ENCODE measurements around the gene CYP24A1.

CYP24A1 gene

DNA sequence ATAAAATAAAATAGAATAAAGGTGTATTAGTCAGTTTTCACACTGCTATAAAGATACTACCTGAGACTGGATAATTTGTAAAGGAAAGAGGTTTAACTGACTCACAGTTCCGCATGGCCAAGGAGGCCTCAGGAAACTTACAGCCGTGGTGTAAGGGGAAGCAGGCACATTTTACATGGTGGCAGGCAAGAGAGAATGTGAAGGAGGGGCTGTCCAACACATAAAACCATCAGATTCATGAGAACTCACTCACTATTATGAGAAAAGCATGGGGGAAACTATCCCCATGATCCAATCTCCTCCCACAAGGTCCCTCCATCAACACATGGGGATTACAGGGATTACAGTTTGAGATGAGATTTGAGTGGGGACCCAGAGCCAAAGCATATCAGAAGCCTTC lies 62.3 kb downstream of the CYP24A1 start:
- Histone ChIP-seq H3K27me3 (ENCODE audit: control insufficient read depth, low read length) (0 out of 2 replicates have a peak, but pooled peaks cover 3% of the 10 kb centered on the region), H4K20me1 (ENCODE audit: control insufficient read depth, insufficient read depth, low read depth, low read length) (no peaks in the 10 kb centered on the region), H3K4me3 (ENCODE audit: low read length) (no peak overlapping the region), H3K36me3 (ENCODE audit: control insufficient read depth, low read length) (no peaks in the 10 kb centered on the region), H3K79me2 (ENCODE audit: control insufficient read depth, low read length) (no peaks in the 10 kb centered on the region), H3K4me2 (ENCODE audit: low read length) (no peak overlapping the region), H3K9me3 (ENCODE audit: control insufficient read depth, insufficient read depth, low read length) (no peaks in the 10 kb centered on the region), H3K27ac (ENCODE audit: low read depth, low read length) (no peak overlapping the region), H3K9me2 (replicated peaks; ENCODE audit: control insufficient read depth, low read length) (no peaks in the 10 kb centered on the region), H3K4me1 (ENCODE audit: control insufficient read depth, low read length) (no peaks in the 10 kb centered on the region), H3F3A (ENCODE audit: control insufficient read depth, insufficient read depth) (no peaks in the 10 kb centered on the region)
- no peak for TF ChIP-seq EZH2phosphoT487 (IDR thresholded peaks at IDR 0.05; ENCODE audit: borderline replicate concordance, low read length)
- TF ChIP-seq, protein P1, sequence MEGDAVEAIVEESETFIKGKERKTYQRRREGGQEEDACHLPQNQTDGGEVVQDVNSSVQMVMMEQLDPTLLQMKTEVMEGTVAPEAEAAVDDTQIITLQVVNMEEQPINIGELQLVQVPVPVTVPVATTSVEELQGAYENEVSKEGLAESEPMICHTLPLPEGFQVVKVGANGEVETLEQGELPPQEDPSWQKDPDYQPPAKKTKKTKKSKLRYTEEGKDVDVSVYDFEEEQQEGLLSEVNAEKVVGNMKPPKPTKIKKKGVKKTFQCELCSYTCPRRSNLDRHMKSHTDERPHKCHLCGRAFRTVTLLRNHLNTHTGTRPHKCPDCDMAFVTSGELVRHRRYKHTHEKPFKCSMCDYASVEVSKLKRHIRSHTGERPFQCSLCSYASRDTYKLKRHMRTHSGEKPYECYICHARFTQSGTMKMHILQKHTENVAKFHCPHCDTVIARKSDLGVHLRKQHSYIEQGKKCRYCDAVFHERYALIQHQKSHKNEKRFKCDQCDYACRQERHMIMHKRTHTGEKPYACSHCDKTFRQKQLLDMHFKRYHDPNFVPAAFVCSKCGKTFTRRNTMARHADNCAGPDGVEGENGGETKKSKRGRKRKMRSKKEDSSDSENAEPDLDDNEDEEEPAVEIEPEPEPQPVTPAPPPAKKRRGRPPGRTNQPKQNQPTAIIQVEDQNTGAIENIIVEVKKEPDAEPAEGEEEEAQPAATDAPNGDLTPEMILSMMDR (IDR thresholded peaks at IDR 0.05; ENCODE audit: low read depth, low read length, poor library complexity, severe bottlenecking), result no peak

DNA sequence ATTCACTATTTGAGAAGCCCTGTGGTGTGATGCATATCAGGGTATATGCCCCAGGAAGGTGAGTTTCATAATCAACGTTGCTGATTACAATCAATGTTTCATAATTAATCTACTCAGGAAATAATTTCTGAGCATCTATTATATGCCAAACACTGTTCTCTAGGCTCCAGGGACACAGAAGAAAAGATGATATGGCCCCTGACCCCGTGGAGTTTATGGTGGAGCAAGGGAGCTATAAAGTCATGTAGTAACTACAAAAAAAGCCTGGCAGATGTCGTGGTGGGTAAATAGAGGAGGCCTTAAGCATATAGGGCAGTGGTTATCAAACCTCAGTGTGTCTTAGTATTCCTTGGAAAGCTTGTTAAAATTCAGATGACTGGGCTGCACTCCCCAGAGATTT lies 63.3 kb downstream of the CYP24A1 start:
- Histone ChIP-seq H3F3A (ENCODE audit: control insufficient read depth, insufficient read depth) (no peaks in the 10 kb centered on the region), H3K4me2 (ENCODE audit: low read length) (no peak overlapping the region), H4K20me1 (ENCODE audit: control insufficient read depth, insufficient read depth, low read depth, low read length) (no peaks in the 10 kb centered on the region), H3K79me2 (ENCODE audit: control insufficient read depth, low read length) (no peaks in the 10 kb centered on the region), H3K4me1 (ENCODE audit: control insufficient read depth, low read length) (no peaks in the 10 kb centered on the region), H3K27me3 (ENCODE audit: control insufficient read depth, low read length) (peaks cover 6% of the 10 kb centered on the region; the same call in 1 of the 2 replicates), H3K27ac (ENCODE audit: low read depth, low read length) (no peak overlapping the region), H3K9me3 (ENCODE audit: control insufficient read depth, insufficient read depth, low read length) (no peaks in the 10 kb centered on the region), H3K4me3 (ENCODE audit: low read length) (no peak overlapping the region), H3K36me3 (ENCODE audit: control insufficient read depth, low read length) (no peaks in the 10 kb centered on the region), H3K9me2 (replicated peaks; ENCODE audit: control insufficient read depth, low read length) (no peaks in the 10 kb centered on the region)
- TF ChIP-seq EZH2phosphoT487 (IDR thresholded peaks at IDR 0.05; ENCODE audit: borderline replicate concordance, low read length), result no peak

DNA sequence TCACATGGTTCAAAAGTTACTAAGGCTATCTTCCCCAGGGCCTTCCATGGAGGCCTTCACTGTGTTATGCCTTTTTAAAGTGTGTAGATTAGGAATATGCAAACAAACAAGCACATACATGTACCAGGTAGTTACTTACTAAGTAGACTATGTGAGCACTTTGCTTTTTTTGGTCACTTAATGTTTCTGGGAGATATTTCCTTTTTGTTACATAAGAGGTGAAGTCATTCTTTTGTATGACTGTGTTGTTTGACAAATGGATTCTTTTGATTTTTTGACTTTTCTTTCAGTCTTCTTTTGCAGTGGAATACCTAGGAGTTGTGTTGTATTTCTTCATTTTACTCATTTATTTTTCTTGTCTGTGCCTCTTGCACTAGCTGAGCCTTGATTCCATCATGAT lies 63.7 kb downstream of the CYP24A1 start:
- Histone ChIP-seq H3K27ac (ENCODE audit: low read depth, low read length) (no peak overlapping the region), H3K4me3 (ENCODE audit: low read length) (no peak overlapping the region), H3F3A (ENCODE audit: control insufficient read depth, insufficient read depth) (no peaks in the 10 kb centered on the region), H4K20me1 (ENCODE audit: control insufficient read depth, insufficient read depth, low read depth, low read length) (no peaks in the 10 kb centered on the region), H3K79me2 (ENCODE audit: control insufficient read depth, low read length) (no peaks in the 10 kb centered on the region), H3K9me3 (ENCODE audit: control insufficient read depth, insufficient read depth, low read length) (no peaks in the 10 kb centered on the region), H3K4me2 (ENCODE audit: low read length) (no peak overlapping the region), H3K27me3 (ENCODE audit: control insufficient read depth, low read length) (peaks cover 10% of the 10 kb centered on the region; the same call in 1 of the 2 replicates), H3K4me1 (ENCODE audit: control insufficient read depth, low read length) (no peaks in the 10 kb centered on the region), H3K9me2 (replicated peaks; ENCODE audit: control insufficient read depth, low read length) (no peaks in the 10 kb centered on the region), H3K36me3 (ENCODE audit: control insufficient read depth, low read length) (no peaks in the 10 kb centered on the region)
- TF ChIP-seq EZH2phosphoT487 (IDR thresholded peaks at IDR 0.05; ENCODE audit: borderline replicate concordance, low read length), result no peak
- TF ChIP-seq, protein P1 (IDR thresholded peaks at IDR 0.05; ENCODE audit: low read depth, low read length, poor library complexity, severe bottlenecking), result no peak

DNA sequence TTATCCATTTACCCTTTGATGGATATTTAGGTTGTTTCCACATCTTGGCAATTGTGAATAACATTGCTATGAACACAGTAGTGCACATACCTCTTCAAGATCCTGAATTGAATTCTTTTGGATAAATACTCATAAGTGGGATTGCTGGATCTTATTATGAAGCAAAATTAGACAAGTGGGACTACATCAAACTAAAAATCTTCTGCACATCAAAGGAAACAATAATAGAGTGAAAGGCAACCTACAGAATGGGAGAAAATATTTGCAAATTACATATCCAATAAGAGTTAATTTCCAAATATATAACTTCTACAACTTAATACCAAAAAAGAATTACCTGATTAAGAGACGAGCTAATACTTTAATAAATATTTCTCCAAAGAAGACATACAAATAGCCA lies 65.0 kb downstream of the CYP24A1 start:
- Histone ChIP-seq H3K79me2 (ENCODE audit: control insufficient read depth, low read length) (no peaks in the 10 kb centered on the region), H3K9me3 (ENCODE audit: control insufficient read depth, insufficient read depth, low read length) (no peaks in the 10 kb centered on the region), H3K9me2 (replicated peaks; ENCODE audit: control insufficient read depth, low read length) (no peaks in the 10 kb centered on the region), H3K4me1 (ENCODE audit: control insufficient read depth, low read length) (no peaks in the 10 kb centered on the region), H3K4me2 (ENCODE audit: low read length) (no peak overlapping the region), H3F3A (ENCODE audit: control insufficient read depth, insufficient read depth) (no peaks in the 10 kb centered on the region), H3K27me3 (ENCODE audit: control insufficient read depth, low read length) (peaks cover 17% of the 10 kb centered on the region), H4K20me1 (ENCODE audit: control insufficient read depth, insufficient read depth, low read depth, low read length) (no peaks in the 10 kb centered on the region), H3K27ac (ENCODE audit: low read depth, low read length) (no peak overlapping the region), H3K36me3 (ENCODE audit: control insufficient read depth, low read length) (no peaks in the 10 kb centered on the region), H3K4me3 (ENCODE audit: low read length) (no peak overlapping the region)
- TF ChIP-seq EZH2phosphoT487 (IDR thresholded peaks at IDR 0.05; ENCODE audit: borderline replicate concordance, low read length), result no peak
- TF ChIP-seq, protein P1 (IDR thresholded peaks at IDR 0.05; ENCODE audit: low read depth, low read length, poor library complexity, severe bottlenecking), result no peak
